Heart left ventricle (tissue), 16 donors: ENCODE results near the gene PPP2R2D. TPM values are rescaled to one million over a fixed set of nuclear protein-coding genes. Genes with fewer than 3 reads are reported as not detected.

Source experiments
- ATAC-seq, 4 donors: fragments of 200-7000 bp; cut with Tn5 transposase; one replicate each; pipeline ENCODE4 v1.9.1; 2020 to 2022; ENCODE audit warnings: moderate library complexity in 4 of 4, mild to moderate bottlenecking in 3 of 4, moderate number of reproducible peaks in 1 of 4
- DNase-seq, 5 donors: peaks; one replicate each; pipeline ENCODE4 v3.0.0-alpha.2; 2020
- H3K27ac ChIP-seq, 12 donors: fragments of 200-600 bp; sonication (generic) in 4 of 12; one replicate each; pipeline versions ENCODE4 v1.5.0 to v1.8.0; 2016 to 2022; ENCODE audit warnings: mild to moderate bottlenecking in 2 of 12
- H3K27me3 ChIP-seq, 9 donors: fragments of 200-600 bp; sonication (generic) in 2 of 9; one replicate each; pipeline versions ENCODE4 v1.5.1 to v1.8.0; 2016 to 2022; ENCODE audit warnings: mild to moderate bottlenecking in 3 of 9
- H3K36me3 ChIP-seq, 9 donors: fragments of 200-600 bp; sonication (generic) in 2 of 9; one replicate each; pipeline versions ENCODE4 v1.5.0 to v1.8.0; 2018 to 2022; ENCODE audit warnings: mild to moderate bottlenecking in 2 of 9
- H3K4me1 ChIP-seq, 12 donors: fragments of 200-600 bp; sonication (generic) in 4 of 12; one replicate each; pipeline versions ENCODE4 v1.5.0 to v1.8.0; 2016 to 2022; ENCODE audit warnings: mild to moderate bottlenecking in 3 of 12
- H3K4me3 ChIP-seq, 12 donors: fragments of 200-600 bp; sonication (generic) in 4 of 12; one replicate each; pipeline versions ENCODE4 v1.5.0 to v1.8.0; 2017 to 2022; ENCODE audit warnings: mild to moderate bottlenecking in 9 of 12, moderate library complexity in 4 of 12
- H3K9me3 ChIP-seq, 12 donors: fragments of 200-600 bp; sonication (generic) in 4 of 12; one replicate each; pipeline versions ENCODE4 v1.5.0 to v1.8.0; 2016 to 2022; ENCODE audit warnings: mild to moderate bottlenecking in 1 of 12
- POLR2A ChIP-seq, 2 donors: fragments of 450-650 bp; IDR thresholded peaks; one replicate each; pipeline ENCODE4 v1.6.1; 2017; ENCODE audit warnings: antibody characterized with exemption in 2 of 2, mild to moderate bottlenecking in 2 of 2, moderate library complexity in 2 of 2
- WGBS, 4 donors: extraction: QIAGEN DNeasy Blood & Tissue Kit in 2 of 4; methylation state at CpG; one replicate each; pipeline versions ENCODE4 v1.1.5 to v1.1.7; 2013 to 2018; 5-methylcytosine and 5-hydroxymethylcytosine counted together
- intact Hi-C, 10 donors: fragments of 100-400 bp; cut with DNase I; formaldehyde crosslinking; loops; one replicate each; pipeline versions ENCODE4 v1.11.1 to v1.14.2; 2022
- polyA plus RNA-seq, 2 donors: library from polyadenylated mRNA; stranded (reverse); fragments of 200-250 nt; gene quantifications; one replicate each; pipeline ENCODE4 v1.2.3, GENCODE V29; 2013
- total RNA-seq, 9 donors: library from RNA; depleted of rRNA in 2 of 9; stranded (reverse); fragments of >200 nt in 2 of 9; fragmentation: NEBNext Ultra II Directional in 3 of 9; extraction: Animal tissue kit (Norgen Biotek cat#: 25700) in 3 of 9; gene quantifications; one replicate each; pipeline versions ENCODE4 v1.1.0 to v1.2.4, GENCODE V29; 2016 to 2023
- TF ChIP-seq, protein P1 (sequence below), 12 donors: fragments of 200-600 bp; sonication (generic) in 4 of 12; IDR thresholded peaks; one replicate each; pipeline versions ENCODE4 v1.5.0 to v1.8.0; 2018 to 2022; ENCODE audit warnings: antibody characterized with exemption in 12 of 12, mild to moderate bottlenecking in 5 of 12
- donor health status: ischemic (EF 13 %, LVEDD 7.1; RV severe dilation, severe dysfunction).
- donor health status: healthy with polysubstance abuse.
- donor health status: DM: no; HTN: yes; CAD: no.
- donor health status: DM: no; HTN: no; CAD: no.
- donor health status: ischemic (EF 25% LVEDD 6.9; RV normal size, moderate dysfunction).
- donor health status: ischemic (EF 25% LVEDD 5.7; RV mildly dilated, moderate dysfunction).
- donor health status: healthy.
- donor health status: DM: yes; HTN: yes; CAD: no.
- donor health status: ischemic (EF 35%, LVEDD 5.7; RV mildly dilated, moderate dysfunction).
- donor health status: nonischemic (EF 11% LVEDD 7.7; RV severe dilation, severe dysfunction).
- donor health status: DM: yes; HTN: yes; CAD: no.
- donor health status: PGD.
- donor health status: ischemic (EF 29% LVEDD 5.4; RV normal size, mild dysfunction).
- donor health status: nonischemic (EF 23%, LVEDD 6.1; RV moderate dilation, normal function).

The PPP2R2D gene
- total and polyA plus RNA-seq, 11 donors = 29.4 to 43.4 (median 36.4) TPM

DNA sequence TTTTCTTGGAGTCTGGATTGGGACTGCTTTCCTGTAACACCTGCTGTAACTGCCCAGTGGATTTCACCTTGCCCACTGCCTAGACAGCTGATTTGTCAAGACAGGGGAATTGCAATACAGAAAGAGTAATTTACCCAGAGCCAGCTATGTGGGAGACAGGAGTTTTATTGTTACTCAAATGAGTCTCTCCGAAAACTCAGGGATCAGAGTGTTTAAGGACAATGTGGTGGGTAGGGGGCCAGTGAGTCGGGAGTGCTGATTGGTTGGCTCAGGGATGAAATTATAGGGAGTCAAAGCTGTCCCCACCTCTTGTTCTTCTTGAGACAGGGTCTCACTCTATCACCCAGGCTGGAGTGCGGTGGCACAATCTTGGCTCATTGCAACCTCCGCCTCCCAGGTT, 106.2 kb downstream of the PPP2R2D start:
- Histone ChIP-seq H3K27ac (no peak overlapping the region), H3K9me3 (peaks cover 0 to 4% (median 0%) of the 10 kb centered on the region in 12 donors), H3K4me3 (no peak overlapping the region), H3K36me3 (no peaks in the 10 kb centered on the region), H3K4me1 (peaks cover 0 to 19% (median 2%) of the 10 kb centered on the region in 12 donors), H3K27me3 (peaks cover 0 to 8% (median 0%) of the 10 kb centered on the region in 9 donors)
- intact Hi-C loops = no loop called here
- TF ChIP-seq, protein P1, sequence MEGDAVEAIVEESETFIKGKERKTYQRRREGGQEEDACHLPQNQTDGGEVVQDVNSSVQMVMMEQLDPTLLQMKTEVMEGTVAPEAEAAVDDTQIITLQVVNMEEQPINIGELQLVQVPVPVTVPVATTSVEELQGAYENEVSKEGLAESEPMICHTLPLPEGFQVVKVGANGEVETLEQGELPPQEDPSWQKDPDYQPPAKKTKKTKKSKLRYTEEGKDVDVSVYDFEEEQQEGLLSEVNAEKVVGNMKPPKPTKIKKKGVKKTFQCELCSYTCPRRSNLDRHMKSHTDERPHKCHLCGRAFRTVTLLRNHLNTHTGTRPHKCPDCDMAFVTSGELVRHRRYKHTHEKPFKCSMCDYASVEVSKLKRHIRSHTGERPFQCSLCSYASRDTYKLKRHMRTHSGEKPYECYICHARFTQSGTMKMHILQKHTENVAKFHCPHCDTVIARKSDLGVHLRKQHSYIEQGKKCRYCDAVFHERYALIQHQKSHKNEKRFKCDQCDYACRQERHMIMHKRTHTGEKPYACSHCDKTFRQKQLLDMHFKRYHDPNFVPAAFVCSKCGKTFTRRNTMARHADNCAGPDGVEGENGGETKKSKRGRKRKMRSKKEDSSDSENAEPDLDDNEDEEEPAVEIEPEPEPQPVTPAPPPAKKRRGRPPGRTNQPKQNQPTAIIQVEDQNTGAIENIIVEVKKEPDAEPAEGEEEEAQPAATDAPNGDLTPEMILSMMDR (IDR thresholded peaks at IDR 0.05) = no peak
- TF ChIP-seq POLR2A (IDR thresholded peaks at IDR 0.05) = no peak
- no peak for DNase-seq
- ATAC-seq = no peak
- 92 to 95% (median 93%) methylated on average over 4 of the region's 4 CpGs for WGBS, 4 donors

DNA sequence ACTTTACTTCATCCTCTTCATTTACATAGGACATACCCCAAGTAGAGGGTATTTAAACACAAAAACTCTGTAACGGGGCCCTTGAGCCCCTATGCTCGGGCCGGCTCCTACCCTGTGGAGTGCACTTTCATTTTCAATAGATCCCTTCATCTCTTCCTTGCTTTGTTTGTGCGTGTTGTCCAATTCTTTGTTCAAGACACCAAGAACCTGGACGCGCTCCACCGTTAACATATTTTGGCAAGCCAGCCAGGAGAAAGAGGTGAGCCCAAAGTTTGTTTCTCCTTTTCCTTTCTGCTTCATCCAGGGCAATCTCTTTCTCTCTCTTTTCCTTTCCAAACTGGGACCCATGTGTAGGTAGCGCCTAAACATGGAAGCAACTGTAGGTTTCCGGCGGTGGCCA, 106.9 kb downstream of the PPP2R2D start:
- 89 to 95% (median 90%) methylated on average over 10 of the region's 10 CpGs for WGBS, 4 donors
- no peak overlapping the region for H3K27ac ChIP-seq

More for the DNA sequence above, 106.9 kb downstream of the PPP2R2D start:
- Histone ChIP-seq H3K27me3 (peaks cover 0 to 8% (median 0%) of the 10 kb centered on the region in 9 donors), H3K4me1 (peaks cover 0 to 19% (median 2%) of the 10 kb centered on the region in 12 donors), H3K9me3 (peaks cover 0 to 4% (median 0%) of the 10 kb centered on the region in 12 donors), H3K4me3 (no peak overlapping the region), H3K36me3 (no peaks in the 10 kb centered on the region)
- intact Hi-C loops = no loop called here
- ATAC-seq (no peak), DNase-seq (no peak)
- TF ChIP-seq, protein P1 (IDR thresholded peaks at IDR 0.05) = no peak
- TF ChIP-seq POLR2A (IDR thresholded peaks at IDR 0.05) = no peak

Other genes starting within 250 kb of the PPP2R2D start
- gene BNIP3, start 80.9 kb downstream of the PPP2R2D start, total RNA-seq = 100 to 1,000 TPM in 8 of 9 donors, 10 to 100 TPM in 1; 97.1 to 711 (median 130) TPM
- 100 to 1,000 TPM in 1 of 2 donors, 10 to 100 TPM in 1; 48.1 to 119 TPM for gene BNIP3, start 80.9 kb downstream of the PPP2R2D start, polyA plus RNA-seq
- 1 to 10 TPM in 6 of 9 donors, under 1 TPM in 3; 0.31 to 3.1 (median 1.4) TPM for gene JAKMIP3, start 164.9 kb downstream of the PPP2R2D start, total RNA-seq
- 1 to 10 TPM in 1 of 2 donors, under 1 TPM in 1; 0.06 to 1.3 TPM for gene JAKMIP3, start 164.9 kb downstream of the PPP2R2D start, polyA plus RNA-seq